ENCODE measurements around the gene SEBOX. TPM values are rescaled to one million over a fixed set of nuclear protein-coding genes. Genes with fewer than 3 reads are reported as not detected.

The SEBOX gene
- total RNA-seq, 4 donors from 2014 or later, result not detected

- no peak for TF ChIP-seq CTCF (IDR thresholded peaks at IDR 0.05)
- TF ChIP-seq POLR2A (IDR thresholded peaks at IDR 0.05), result no peak
- Histone ChIP-seq H3K4me3 (replicated peaks in 1 of 3) (no peak overlapping the region), H3K36me3 (no peaks in the 10 kb centered on the region), H3K27me3 (no peaks in the 10 kb centered on the region), H3K4me1 (peaks cover 12 to 16% of the 10 kb centered on the region in 2 donors), H3K9me3 (no peaks in the 10 kb centered on the region), H3K27ac (no peak overlapping the region)
- no peak for DNase-seq
- WGBS, 2 donors, result 79 to 81% methylated on average over 8 of the region's 8 CpGs
- intact Hi-C loops (cut with DNase I), result no loop called here
These were observed 44.6 kb downstream of the SEBOX start for GRCh38 chr17:28320215-28321061.

GRCh38 chr17:28319598-28319935, 45.4 kb downstream of the SEBOX start:
- DNase-seq, result no peak
- 3 to 5% methylated on average over 7 of the region's 7 CpGs for WGBS, 2 donors
- Histone ChIP-seq H3K4me3 (replicated peaks in 1 of 3) (peak overlapping the region; percentile 20 to 56 (median 23)), H3K27me3 (no peaks in the 10 kb centered on the region), H3K4me1 (peaks cover 12 to 16% of the 10 kb centered on the region in 2 donors), H3K9me3 (no peaks in the 10 kb centered on the region), H3K36me3 (no peaks in the 10 kb centered on the region), H3K27ac (no peak overlapping the region)
- intact Hi-C loops (cut with DNase I), result no loop called here
- no peak for TF ChIP-seq POLR2A (IDR thresholded peaks at IDR 0.05)
- no peak for TF ChIP-seq CTCF (IDR thresholded peaks at IDR 0.05)

GRCh38 chr17:28318759-28319597, 46.0 kb downstream of the SEBOX start, which contains the start of gene TMEM97:
TMEM97 (plus strand) TSS chr17:28319200; CDS start chr17:28319240, 40 bp downstream.
- TF ChIP-seq POLR2A (IDR thresholded peaks at IDR 0.05) (peak in 1 of 2 donors; percentile 48), CTCF (IDR thresholded peaks at IDR 0.05) (peak in 1 of 6 experiments; percentile 8)
- H3K4me1 ChIP-seq, result peaks cover 12 to 16% of the 10 kb centered on the region in 2 donors
- intact Hi-C loops (cut with DNase I), result no loop called here
- H3K9me3 ChIP-seq, result no peaks in the 10 kb centered on the region
- peak; percentile 96 for DNase-seq
- no peak within 1 kb of the TSS for H3K27ac ChIP-seq
- H3K4me3 ChIP-seq (replicated peaks in 1 of 3), result peak within 1 kb of the TSS; percentile 20 to 56 (median 23)
- H3K27me3 ChIP-seq, result no peaks in the 10 kb centered on the region
- WGBS, 2 donors, result 0 to 1% methylated on average over 13 to 51 of the region's 72 CpGs
- H3K36me3 ChIP-seq, result no peaks in the 10 kb centered on the region

GRCh38 chr17:28317966-28318758, 46.8 kb downstream of the SEBOX start:
- Histone ChIP-seq H3K36me3 (no peaks in the 10 kb centered on the region), H3K27ac (no peak overlapping the region), H3K4me3 (replicated peaks in 1 of 3) (peak overlapping the region in 1 of 3 donors; percentile 56), H3K27me3 (no peaks in the 10 kb centered on the region), H3K9me3 (no peaks in the 10 kb centered on the region), H3K4me1 (peaks cover 12 to 16% of the 10 kb centered on the region in 2 donors)
- TF ChIP-seq POLR2A (IDR thresholded peaks at IDR 0.05), result no peak
- TF ChIP-seq CTCF (IDR thresholded peaks at IDR 0.05), result no peak
- intact Hi-C loops (cut with DNase I), result no loop called here
- no peak for DNase-seq
- 15 to 22% methylated on average over 38 to 40 of the region's 40 CpGs for WGBS, 2 donors

Measured in thyroid gland (tissue), 4 donors.